PC-3 (cell line): Measurements from ENCODE around the gene YTHDC2. TPM values are rescaled to one million over a fixed set of nuclear protein-coding genes. Genes with fewer than 3 reads are reported as not detected.

Experiments used
- ATAC-seq: fragments of 200-7000 bp; cut with Tn5 transposase; 2 replicates; pipeline ENCODE4 v1.9.1; 2020; ENCODE audit warnings: mild to moderate bottlenecking, moderate library complexity
- BruUV-seq: library from RNA; stranded (reverse); fragments of 400-500 nt; replicated peaks from 2 replicates; lab custom pipeline; 2021; lab: Mats Ljungman, UMichigan
- CTCF ChIA-PET: fragments of 300-600 bp; sonication (Branson Sonifier 250); formaldehyde crosslinking; loops from one replicate; lab custom pipeline; 2022; ENCODE audit warnings: antibody characterized with exemption; lab: Charles Lee
- POLR2A ChIA-PET: fragments of 300-600 bp; sonication (Branson Sonifier 250); formaldehyde crosslinking; loops from one replicate; lab custom pipeline; 2022; ENCODE audit warnings: antibody characterized with exemption; ENCODE audit not compliant: unreplicated experiment; lab: Charles Lee
- DNase-seq: peaks from one replicate; pipeline ENCODE4 v3.0.0-alpha.2; 2015
- H2AFZ ChIP-seq: fragments of 300-600 bp; sonication (generic); 2 replicates; pipeline ENCODE4 v1.6.0; 2016; ENCODE audit warnings: antibody characterized with exemption, low read length
- H3F3A ChIP-seq: fragments of 300-600 bp; sonication (generic); one replicate; pipeline ENCODE4 v1.6.0; 2017; ENCODE audit warnings: antibody characterized with exemption, low read length, control low read depth, mild to moderate bottlenecking; ENCODE audit not compliant: unreplicated experiment
- H3K27ac ChIP-seq: fragments of 300-600 bp; sonication (generic); 2 replicates; pipeline ENCODE4 v1.5.1; 2016; ENCODE audit warnings: mild to moderate bottlenecking, low read length
- H3K27me3 ChIP-seq: fragments of 300-600 bp; sonication (generic); 2 replicates; pipeline ENCODE4 v1.6.1; 2016; ENCODE audit warnings: low read length, mixed read lengths
- H3K36me3 ChIP-seq: fragments of 300-600 bp; sonication (generic); 2 replicates; pipeline ENCODE4 v1.6.1; 2016; ENCODE audit warnings: low read depth, mixed run types, low read length, mixed read lengths
- H3K4me1 ChIP-seq: fragments of 300-600 bp; sonication (generic); 2 replicates; pipeline ENCODE4 v1.5.1; 2016; ENCODE audit warnings: low read length; ENCODE audit not compliant: insufficient read depth
- H3K4me2 ChIP-seq: fragments of 300-600 bp; sonication (generic); 2 replicates; pipeline ENCODE4 v1.6.0; 2016; ENCODE audit warnings: low read length
- H3K4me3 ChIP-seq: fragments of 300-600 bp; sonication (generic); 2 replicates; pipeline ENCODE4 v1.5.1; 2016; ENCODE audit warnings: mild to moderate bottlenecking, low read length, mixed read lengths
- H3K79me2 ChIP-seq: fragments of 300-600 bp; sonication (generic); 2 replicates; pipeline ENCODE4 v1.6.1; 2017; ENCODE audit warnings: low read length, mixed read lengths
- H3K9ac ChIP-seq: fragments of 300-600 bp; sonication (generic); 2 replicates; pipeline ENCODE4 v1.6.0; 2016; ENCODE audit warnings: mild to moderate bottlenecking, low read length
- H3K9me2 ChIP-seq: fragments of 300-600 bp; sonication (generic); replicated peaks from 2 replicates; pipeline ENCODE4 v1.6.1; 2016; ENCODE audit warnings: mixed run types, low read length, mixed read lengths
- H3K9me3 ChIP-seq: fragments of 300-600 bp; sonication (generic); 2 replicates; pipeline ENCODE4 v1.6.1; 2016; ENCODE audit warnings: low read length, mixed read lengths
- H4K20me1 ChIP-seq: fragments of 300-600 bp; sonication (generic); 2 replicates; pipeline ENCODE4 v1.6.1; 2016; ENCODE audit warnings: low read length, mixed read lengths
- EZH2 ChIP-seq: fragments of 300-600 bp; sonication (generic); IDR thresholded peaks from one replicate; pipeline ENCODE4 v1.6.1; 2017; ENCODE audit warnings: antibody characterized with exemption, mild to moderate bottlenecking, low read length; ENCODE audit not compliant: unreplicated experiment
- EZH2phosphoT487 ChIP-seq: fragments of 300-600 bp; sonication (generic); IDR thresholded peaks from 2 replicates; pipeline ENCODE4 v1.6.1; 2018; ENCODE audit warnings: mild to moderate bottlenecking, antibody characterized with exemption, low read length, borderline replicate concordance
- intact Hi-C: fragments of 100-400 bp; cut with micrococcal nuclease; formaldehyde crosslinking; loops from 2 replicates; pipeline ENCODE4 v1.9.0; 2023
- total RNA-seq: library from RNA; depleted of rRNA; stranded (reverse); fragments of >200 nt; gene quantifications from 2 replicates; pipeline ENCODE4 v1.2.3, GENCODE V29; 2014
- TF ChIP-seq, protein P1 (sequence below): fragments of 300-600 bp; sonication (generic); conservative IDR thresholded peaks from 2 replicates; pipeline ENCODE4 v1.5.1; 2017; ENCODE audit warnings: antibody characterized with exemption, low read depth, mild to moderate bottlenecking, low read length

The YTHDC2 gene
- total RNA-seq, 1 experiment from 2014 or later: 20.2 TPM

DNA sequence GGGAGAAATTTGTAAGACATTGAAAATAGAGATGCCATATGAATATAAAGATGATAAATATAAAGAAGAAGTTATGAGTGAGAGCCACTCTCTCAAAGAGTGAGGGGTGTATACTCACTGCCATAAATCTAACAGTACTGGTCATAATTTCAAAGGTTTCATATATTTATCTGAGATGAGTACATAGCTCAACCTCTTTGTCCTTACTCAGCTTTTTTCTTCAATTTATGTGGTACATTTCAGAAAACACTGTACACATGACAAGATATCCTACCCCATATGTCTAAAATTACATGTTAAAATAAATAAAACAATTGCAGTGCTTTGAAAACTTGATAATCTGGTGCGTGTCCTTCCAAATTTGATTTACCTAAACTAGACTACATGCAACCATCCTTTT is 20.0 kb upstream of the YTHDC2 start:
- POLR2A ChIA-PET: no interaction called here
- Histone ChIP-seq H3K27me3 (no peaks in the 10 kb centered on the region), H3K4me2 (no peak overlapping the region), H3K79me2 (no peaks in the 10 kb centered on the region), H3K36me3 (no peaks in the 10 kb centered on the region), H2AFZ (no peak overlapping the region), H3K9me3 (peaks cover 11% of the 10 kb centered on the region), H3K4me1 (peaks cover 22% of the 10 kb centered on the region), H3K9me2 (no peaks in the 10 kb centered on the region), H3K4me3 (no peak overlapping the region), H3K27ac (no peak overlapping the region), H3K9ac (no peak overlapping the region), H3F3A (no peaks in the 10 kb centered on the region), H4K20me1 (no peaks in the 10 kb centered on the region)
- no peak for TF ChIP-seq EZH2phosphoT487
- TF ChIP-seq EZH2: no peak
- TF ChIP-seq, protein P1, sequence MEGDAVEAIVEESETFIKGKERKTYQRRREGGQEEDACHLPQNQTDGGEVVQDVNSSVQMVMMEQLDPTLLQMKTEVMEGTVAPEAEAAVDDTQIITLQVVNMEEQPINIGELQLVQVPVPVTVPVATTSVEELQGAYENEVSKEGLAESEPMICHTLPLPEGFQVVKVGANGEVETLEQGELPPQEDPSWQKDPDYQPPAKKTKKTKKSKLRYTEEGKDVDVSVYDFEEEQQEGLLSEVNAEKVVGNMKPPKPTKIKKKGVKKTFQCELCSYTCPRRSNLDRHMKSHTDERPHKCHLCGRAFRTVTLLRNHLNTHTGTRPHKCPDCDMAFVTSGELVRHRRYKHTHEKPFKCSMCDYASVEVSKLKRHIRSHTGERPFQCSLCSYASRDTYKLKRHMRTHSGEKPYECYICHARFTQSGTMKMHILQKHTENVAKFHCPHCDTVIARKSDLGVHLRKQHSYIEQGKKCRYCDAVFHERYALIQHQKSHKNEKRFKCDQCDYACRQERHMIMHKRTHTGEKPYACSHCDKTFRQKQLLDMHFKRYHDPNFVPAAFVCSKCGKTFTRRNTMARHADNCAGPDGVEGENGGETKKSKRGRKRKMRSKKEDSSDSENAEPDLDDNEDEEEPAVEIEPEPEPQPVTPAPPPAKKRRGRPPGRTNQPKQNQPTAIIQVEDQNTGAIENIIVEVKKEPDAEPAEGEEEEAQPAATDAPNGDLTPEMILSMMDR: no peak
- BruUV-seq: no TSS peak
- CTCF ChIA-PET: no interaction called here
- DNase-seq: no peak
- ATAC-seq: no peak
- intact Hi-C loops: no loop called here

DNA sequence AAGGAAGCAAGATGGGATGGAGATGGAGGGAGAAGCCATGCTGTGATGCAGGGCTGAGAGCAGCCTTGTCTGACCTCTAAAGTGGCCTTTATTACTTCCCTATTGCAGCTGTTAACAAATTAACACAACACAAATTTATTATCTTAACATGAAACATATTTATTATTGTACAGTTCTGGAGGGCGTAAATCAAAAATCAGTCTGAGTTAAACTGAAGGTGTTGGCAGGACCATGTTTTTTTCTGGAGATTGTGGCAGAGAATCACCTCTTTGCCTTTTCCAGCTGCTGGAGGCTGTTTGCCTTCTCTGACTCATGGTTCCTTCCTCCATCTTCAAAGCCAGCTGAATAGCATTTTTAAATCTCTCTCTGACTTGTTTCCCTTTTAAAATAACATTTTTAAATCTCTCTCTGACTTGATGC is 18.1 kb upstream of the YTHDC2 start:
- Histone ChIP-seq H3K9ac (no peak overlapping the region), H3K9me2 (no peaks in the 10 kb centered on the region), H3K27ac (no peak overlapping the region), H3K79me2 (no peaks in the 10 kb centered on the region), H4K20me1 (no peaks in the 10 kb centered on the region), H3K4me3 (no peak overlapping the region), H2AFZ (0 out of 2 replicates have a peak overlapping the region, but pooled peaks have one; percentile 9), H3F3A (no peaks in the 10 kb centered on the region), H3K9me3 (peaks cover 6% of the 10 kb centered on the region; the same call in 1 of the 2 replicates), H3K27me3 (no peaks in the 10 kb centered on the region), H3K4me1 (peaks cover 9% of the 10 kb centered on the region; the same call in 1 of the 2 replicates), H3K36me3 (no peaks in the 10 kb centered on the region), H3K4me2 (peak overlapping the region; percentile 47)
- ChIA-PET POLR2A (no interaction called here), CTCF (interaction anchor here (0.5 kb wide), 1 partner anchor 165 kb away, joined by 3 read pairs; no protein-coding TSS in a partner anchor)
- DNase-seq (peak; percentile 57), ATAC-seq (peak; percentile 91)
- TF ChIP-seq, protein P1: no peak
- TF ChIP-seq EZH2 (no peak), EZH2phosphoT487 (no peak)
- BruUV-seq: no TSS peak
- intact Hi-C loops: no loop called here

DNA sequence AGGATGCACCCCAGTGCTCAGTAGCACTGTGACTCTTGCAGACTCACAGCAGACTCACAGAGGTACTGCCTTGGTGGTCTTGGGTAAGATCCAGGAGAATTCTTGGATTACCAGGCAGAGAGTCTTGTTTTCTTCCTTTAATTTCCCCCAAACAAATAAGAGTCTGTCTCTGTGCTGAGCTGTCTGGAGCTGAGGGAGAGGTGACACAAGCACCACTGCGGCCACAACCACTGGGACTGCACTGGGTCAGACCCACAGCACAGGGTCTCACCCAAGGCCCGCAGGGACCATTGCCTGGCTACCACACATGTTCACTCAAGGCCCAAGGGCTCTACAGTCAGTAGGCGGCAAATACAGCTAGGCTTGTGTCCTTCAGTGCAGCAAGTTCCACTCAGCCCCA is 11.4 kb upstream of the YTHDC2 start:
- no peak overlapping the region for H3K27ac ChIP-seq
- H3K9me2 ChIP-seq: no peaks in the 10 kb centered on the region
- no peaks in the 10 kb centered on the region for H3K9me3 ChIP-seq
- DNase-seq: no peak
- H3K36me3 ChIP-seq: no peaks in the 10 kb centered on the region
- H3K4me2 ChIP-seq: no peak overlapping the region
- POLR2A ChIA-PET: interaction anchor here (0.6 kb wide), 1 partner anchor 896 kb away, joined by 3 read pairs; no protein-coding TSS in a partner anchor
- intact Hi-C loops: no loop called here
- no peaks in the 10 kb centered on the region for H3K4me1 ChIP-seq
- TF ChIP-seq, protein P1: no peak
- TF ChIP-seq EZH2phosphoT487: no peak
- TF ChIP-seq EZH2: no peak
- H3F3A ChIP-seq: no peaks in the 10 kb centered on the region
- BruUV-seq: no TSS peak
- no peaks in the 10 kb centered on the region for H4K20me1 ChIP-seq
- CTCF ChIA-PET: no interaction called here
- no peak overlapping the region for H3K4me3 ChIP-seq
- no peaks in the 10 kb centered on the region for H3K27me3 ChIP-seq
- no peak overlapping the region for H3K9ac ChIP-seq
- H3K79me2 ChIP-seq: no peaks in the 10 kb centered on the region
- ATAC-seq: no peak
- no peak overlapping the region for H2AFZ ChIP-seq
